GM23338 (cell line): ENCODE data around the gene PDE4B. TPM values are rescaled to one million over a fixed set of nuclear protein-coding genes. Genes with fewer than 3 reads are reported as not detected.

ENCODE experiments used
- ATAC-seq: fragments of 200-7000 bp; cut with Tn5 transposase; 3 replicates; pipeline ENCODE4 v1.9.1; 2020
- DNase-seq: peaks from one replicate; pipeline ENCODE4 v3.0.0-alpha.2; 2015; ENCODE audit warnings: low spot score
- H2AFZ ChIP-seq: fragments of 200-600 bp; sonication (generic); 2 replicates; pipeline ENCODE4 v1.8.0; 2016; ENCODE audit warnings: antibody characterized with exemption, mild to moderate bottlenecking, moderate library complexity
- H3F3A ChIP-seq: fragments of 200-600 bp; sonication (generic); replicated peaks from 2 replicates; pipeline ENCODE4 v1.8.0; 2017; ENCODE audit warnings: antibody characterized with exemption, mixed run types, low read depth
- H3K27ac ChIP-seq: fragments of 200-600 bp; sonication (generic); 2 replicates; pipeline ENCODE4 v1.6.1; 2016; ENCODE audit warnings: low read depth
- H3K27me3 ChIP-seq: fragments of 200-600 bp; sonication (generic); 2 replicates; pipeline ENCODE4 v1.8.0; 2016; ENCODE audit warnings: mild to moderate bottlenecking, mixed run types, moderate library complexity; ENCODE audit not compliant: insufficient read depth
- H3K36me3 ChIP-seq: fragments of 200-600 bp; sonication (generic); 2 replicates; pipeline ENCODE4 v1.8.0; 2016; ENCODE audit warnings: mild to moderate bottlenecking; ENCODE audit not compliant: insufficient read depth
- H3K4me1 ChIP-seq: fragments of 200-600 bp; sonication (generic); 2 replicates; pipeline ENCODE4 v1.8.0; 2016; ENCODE audit warnings: mild to moderate bottlenecking, moderate library complexity; ENCODE audit not compliant: insufficient read depth
- H3K4me2 ChIP-seq: fragments of 200-600 bp; sonication (generic); 2 replicates; pipeline ENCODE4 v1.7.1; 2017; ENCODE audit warnings: mixed run types
- H3K4me3 ChIP-seq: fragments of 200-600 bp; sonication (generic); 2 replicates; pipeline ENCODE4 v1.6.1; 2016; ENCODE audit warnings: mixed run types
- H3K79me2 ChIP-seq: fragments of 200-600 bp; sonication (generic); replicated peaks from 2 replicates; pipeline ENCODE4 v1.8.0; 2017; ENCODE audit warnings: mild to moderate bottlenecking; ENCODE audit not compliant: insufficient read depth
- H3K9me2 ChIP-seq: fragments of 200-600 bp; sonication (generic); 2 replicates; pipeline ENCODE4 v1.8.0; 2017; ENCODE audit not compliant: insufficient read depth
- H4K20me1 ChIP-seq: fragments of 200-600 bp; sonication (generic); replicated peaks from 2 replicates; pipeline ENCODE4 v1.8.0; 2017; ENCODE audit warnings: mild to moderate bottlenecking; ENCODE audit not compliant: insufficient read depth
- H3K27ac Mint-ChIP-seq: 2 replicates; pipeline ENCODE4 v1.8.0; 2020; ENCODE audit warnings: inconsistent platforms, mild to moderate bottlenecking, moderate library complexity, mixed read lengths
- H3K27me3 Mint-ChIP-seq: 3 replicates; pipeline ENCODE4 v1.8.0; 2022; ENCODE audit warnings: low read depth, mild to moderate bottlenecking, moderate library complexity, mixed read lengths, inconsistent platforms; ENCODE audit not compliant: insufficient read depth, poor library complexity
- H3K36me3 Mint-ChIP-seq: 3 replicates; pipeline ENCODE4 v1.8.0; 2021; ENCODE audit warnings: low read depth, mild to moderate bottlenecking, inconsistent platforms, moderate library complexity, mixed read lengths
- H3K4me1 Mint-ChIP-seq: 3 replicates; pipeline ENCODE4 v1.8.0; 2020; ENCODE audit warnings: mild to moderate bottlenecking, inconsistent platforms, mixed read lengths
- H3K4me3 Mint-ChIP-seq: 3 replicates; pipeline ENCODE4 v1.8.0; 2021; ENCODE audit warnings: moderate library complexity, mild to moderate bottlenecking, inconsistent platforms, mixed read lengths
- H3K9me3 Mint-ChIP-seq: 3 replicates; pipeline ENCODE4 v1.8.0; 2020; ENCODE audit warnings: moderate library complexity, mild to moderate bottlenecking, inconsistent platforms, mixed read lengths
- EZH2 ChIP-seq: fragments of 200-600 bp; sonication (generic); IDR thresholded peaks from one replicate; pipeline ENCODE4 v1.8.0; 2017; ENCODE audit warnings: antibody characterized with exemption, mild to moderate bottlenecking, low read depth; ENCODE audit not compliant: unreplicated experiment
- EZH2phosphoT487 ChIP-seq: fragments of 200-600 bp; sonication (generic); IDR thresholded peaks from one replicate; pipeline ENCODE4 v1.8.1; 2018; ENCODE audit warnings: antibody characterized with exemption; ENCODE audit not compliant: unreplicated experiment
- JUNB ChIP-seq: IDR thresholded peaks from one replicate; pipeline ENCODE4 v1.6.1; 2016; ENCODE audit warnings: antibody characterized with exemption; ENCODE audit not compliant: unreplicated experiment
- NANOG ChIP-seq: IDR thresholded peaks from 2 replicates; pipeline ENCODE4 v1.6.1; 2016; ENCODE audit warnings: antibody characterized with exemption, borderline replicate concordance
- POLR2AphosphoS5 ChIP-seq: IDR thresholded peaks from 2 replicates; pipeline ENCODE4 v1.6.1; 2016; ENCODE audit warnings: antibody characterized with exemption, low read depth
- STAT1 ChIP-seq: IDR thresholded peaks from one replicate; pipeline ENCODE4 v1.6.1; 2016; ENCODE audit warnings: antibody characterized with exemption; ENCODE audit not compliant: unreplicated experiment
- polyA plus RNA-seq: library from polyadenylated mRNA; unstranded; fragments of >200 nt; fragmentation: Nextera tagmentation; extraction: Ambion mirVana; gene quantifications from 2 replicates; pipeline ENCODE4 v1.2.1, GENCODE V29; 2016
- total RNA-seq: library from RNA; depleted of rRNA; stranded (reverse); fragments of >200 nt; shearing (Covaris generic); gene quantifications from 2 replicates; pipeline ENCODE4 v1.2.3, GENCODE V29; 2014
- TF ChIP-seq, protein P1 (sequence below): fragments of 250-450 bp; sonication (Bioruptor Pico); IDR thresholded peaks from 2 replicates; pipeline ENCODE4 v1.5.0; 2020; ENCODE audit warnings: mild to moderate bottlenecking, moderate library complexity
- TF ChIP-seq, protein P2 (sequence below): IDR thresholded peaks from 2 replicates; pipeline ENCODE4 v1.6.1; 2016; ENCODE audit warnings: antibody characterized with exemption

Gene PDE4B
- total and polyA plus RNA-seq, 2 experiments from 2014 or later: 14.0 to 25.6 TPM

DNA sequence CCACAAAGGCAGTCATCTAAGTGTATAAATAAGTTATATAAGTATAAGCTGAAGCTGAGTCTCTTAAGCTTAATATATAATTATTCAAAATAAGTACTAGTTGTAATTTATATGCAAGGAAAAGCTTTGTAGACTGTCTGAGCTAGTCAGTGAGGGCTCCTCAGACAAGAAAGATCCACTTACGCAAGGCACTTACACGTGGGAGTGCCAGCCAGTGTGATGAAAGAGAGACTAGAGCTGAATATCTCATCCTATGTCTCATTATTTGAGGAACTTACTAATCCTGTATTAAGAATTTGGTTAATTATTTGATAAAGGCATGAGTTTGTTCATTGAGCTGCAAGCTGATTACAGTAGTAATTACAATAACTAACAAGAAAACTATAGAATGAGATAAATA, 146.9 kb downstream of the PDE4B start (continued):
- TF ChIP-seq, protein P1, sequence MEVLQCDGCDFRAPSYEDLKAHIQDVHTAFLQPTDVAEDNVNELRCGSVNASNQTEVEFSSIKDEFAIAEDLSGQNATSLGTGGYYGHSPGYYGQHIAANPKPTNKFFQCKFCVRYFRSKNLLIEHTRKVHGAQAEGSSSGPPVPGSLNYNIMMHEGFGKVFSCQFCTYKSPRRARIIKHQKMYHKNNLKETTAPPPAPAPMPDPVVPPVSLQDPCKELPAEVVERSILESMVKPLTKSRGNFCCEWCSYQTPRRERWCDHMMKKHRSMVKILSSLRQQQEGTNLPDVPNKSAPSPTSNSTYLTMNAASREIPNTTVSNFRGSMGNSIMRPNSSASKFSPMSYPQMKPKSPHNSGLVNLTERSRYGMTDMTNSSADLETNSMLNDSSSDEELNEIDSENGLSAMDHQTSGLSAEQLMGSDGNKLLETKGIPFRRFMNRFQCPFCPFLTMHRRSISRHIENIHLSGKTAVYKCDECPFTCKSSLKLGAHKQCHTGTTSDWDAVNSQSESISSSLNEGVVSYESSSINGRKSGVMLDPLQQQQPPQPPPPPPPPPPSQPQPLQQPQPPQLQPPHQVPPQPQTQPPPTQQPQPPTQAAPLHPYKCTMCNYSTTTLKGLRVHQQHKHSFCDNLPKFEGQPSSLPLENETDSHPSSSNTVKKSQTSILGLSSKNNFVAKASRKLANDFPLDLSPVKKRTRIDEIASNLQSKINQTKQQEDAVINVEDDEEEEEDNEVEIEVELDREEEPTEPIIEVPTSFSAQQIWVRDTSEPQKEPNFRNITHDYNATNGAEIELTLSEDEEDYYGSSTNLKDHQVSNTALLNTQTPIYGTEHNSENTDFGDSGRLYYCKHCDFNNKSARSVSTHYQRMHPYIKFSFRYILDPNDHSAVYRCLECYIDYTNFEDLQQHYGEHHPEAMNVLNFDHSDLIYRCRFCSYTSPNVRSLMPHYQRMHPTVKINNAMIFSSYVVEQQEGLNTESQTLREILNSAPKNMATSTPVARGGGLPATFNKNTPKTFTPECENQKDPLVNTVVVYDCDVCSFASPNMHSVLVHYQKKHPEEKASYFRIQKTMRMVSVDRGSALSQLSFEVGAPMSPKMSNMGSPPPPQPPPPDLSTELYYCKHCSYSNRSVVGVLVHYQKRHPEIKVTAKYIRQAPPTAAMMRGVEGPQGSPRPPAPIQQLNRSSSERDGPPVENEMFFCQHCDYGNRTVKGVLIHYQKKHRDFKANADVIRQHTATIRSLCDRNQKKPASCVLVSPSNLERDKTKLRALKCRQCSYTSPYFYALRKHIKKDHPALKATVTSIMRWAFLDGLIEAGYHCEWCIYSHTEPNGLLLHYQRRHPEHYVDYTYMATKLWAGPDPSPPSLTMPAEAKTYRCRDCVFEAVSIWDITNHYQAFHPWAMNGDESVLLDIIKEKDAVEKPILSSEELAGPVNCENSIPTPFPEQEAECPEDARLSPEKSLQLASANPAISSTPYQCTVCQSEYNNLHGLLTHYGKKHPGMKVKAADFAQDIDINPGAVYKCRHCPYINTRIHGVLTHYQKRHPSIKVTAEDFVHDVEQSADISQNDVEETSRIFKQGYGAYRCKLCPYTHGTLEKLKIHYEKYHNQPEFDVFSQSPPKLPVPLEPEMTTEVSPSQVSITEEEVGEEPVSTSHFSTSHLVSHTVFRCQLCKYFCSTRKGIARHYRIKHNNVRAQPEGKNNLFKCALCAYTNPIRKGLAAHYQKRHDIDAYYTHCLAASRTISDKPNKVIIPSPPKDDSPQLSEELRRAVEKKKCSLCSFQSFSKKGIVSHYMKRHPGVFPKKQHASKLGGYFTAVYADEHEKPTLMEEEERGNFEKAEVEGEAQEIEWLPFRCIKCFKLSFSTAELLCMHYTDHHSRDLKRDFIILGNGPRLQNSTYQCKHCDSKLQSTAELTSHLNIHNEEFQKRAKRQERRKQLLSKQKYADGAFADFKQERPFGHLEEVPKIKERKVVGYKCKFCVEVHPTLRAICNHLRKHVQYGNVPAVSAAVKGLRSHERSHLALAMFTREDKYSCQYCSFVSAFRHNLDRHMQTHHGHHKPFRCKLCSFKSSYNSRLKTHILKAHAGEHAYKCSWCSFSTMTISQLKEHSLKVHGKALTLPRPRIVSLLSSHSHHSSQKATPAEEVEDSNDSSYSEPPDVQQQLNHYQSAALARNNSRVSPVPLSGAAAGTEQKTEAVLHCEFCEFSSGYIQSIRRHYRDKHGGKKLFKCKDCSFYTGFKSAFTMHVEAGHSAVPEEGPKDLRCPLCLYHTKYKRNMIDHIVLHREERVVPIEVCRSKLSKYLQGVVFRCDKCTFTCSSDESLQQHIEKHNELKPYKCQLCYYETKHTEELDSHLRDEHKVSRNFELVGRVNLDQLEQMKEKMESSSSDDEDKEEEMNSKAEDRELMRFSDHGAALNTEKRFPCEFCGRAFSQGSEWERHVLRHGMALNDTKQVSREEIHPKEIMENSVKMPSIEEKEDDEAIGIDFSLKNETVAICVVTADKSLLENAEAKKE: no peak

DNA sequence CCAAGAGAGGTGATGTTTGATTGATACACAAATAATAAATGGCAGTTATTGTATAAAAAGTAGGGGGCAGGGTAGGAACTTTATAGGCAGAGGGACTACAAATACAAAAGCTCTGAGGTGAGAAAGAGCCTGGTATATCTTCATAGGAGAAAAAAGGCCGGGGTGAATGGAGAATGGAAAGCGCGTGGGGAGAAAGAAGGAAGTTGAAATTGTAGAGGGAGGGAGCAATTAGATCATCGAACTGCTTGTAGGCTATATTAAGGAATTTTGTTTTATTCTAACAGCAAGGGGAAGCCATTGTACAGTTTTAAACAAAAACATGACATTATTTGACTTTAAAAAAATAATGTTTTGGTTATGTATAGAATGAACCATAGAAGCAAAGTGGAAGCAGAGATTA, 147.4 kb downstream of the PDE4B start:
- H3K9me2 ChIP-seq: no peaks in the 10 kb centered on the region; the same call in 1 of the 2 replicates
- DNase-seq (no peak), ATAC-seq (no peak)
- Mint-ChIP-seq H3K9me3 (no peaks in the 10 kb centered on the region), H3K4me3 (no peak overlapping the region), H3K36me3 (no peaks in the 10 kb centered on the region), H3K4me1 (no peaks in the 10 kb centered on the region), H3K27me3 (peaks cover 2% of the 10 kb centered on the region), H3K27ac (no peak overlapping the region)
- H3K27me3 ChIP-seq: no peaks in the 10 kb centered on the region
- H2AFZ ChIP-seq: no peak overlapping the region
- TF ChIP-seq EZH2phosphoT487: no peak
- TF ChIP-seq STAT1: no peak
- TF ChIP-seq, protein P1: no peak
- no peak for TF ChIP-seq JUNB
- TF ChIP-seq POLR2AphosphoS5: no peak
- no peak for TF ChIP-seq EZH2
- TF ChIP-seq, protein P2, sequence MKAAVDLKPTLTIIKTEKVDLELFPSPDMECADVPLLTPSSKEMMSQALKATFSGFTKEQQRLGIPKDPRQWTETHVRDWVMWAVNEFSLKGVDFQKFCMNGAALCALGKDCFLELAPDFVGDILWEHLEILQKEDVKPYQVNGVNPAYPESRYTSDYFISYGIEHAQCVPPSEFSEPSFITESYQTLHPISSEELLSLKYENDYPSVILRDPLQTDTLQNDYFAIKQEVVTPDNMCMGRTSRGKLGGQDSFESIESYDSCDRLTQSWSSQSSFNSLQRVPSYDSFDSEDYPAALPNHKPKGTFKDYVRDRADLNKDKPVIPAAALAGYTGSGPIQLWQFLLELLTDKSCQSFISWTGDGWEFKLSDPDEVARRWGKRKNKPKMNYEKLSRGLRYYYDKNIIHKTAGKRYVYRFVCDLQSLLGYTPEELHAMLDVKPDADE: no peak
- no peak for TF ChIP-seq NANOG
- H3K36me3 ChIP-seq: no peaks in the 10 kb centered on the region
- H3F3A ChIP-seq: no peaks in the 10 kb centered on the region
- H3K4me1 ChIP-seq: no peaks in the 10 kb centered on the region
- no peak overlapping the region for H3K27ac ChIP-seq
- no peaks in the 10 kb centered on the region for H4K20me1 ChIP-seq
- no peak overlapping the region for H3K4me3 ChIP-seq
- no peaks in the 10 kb centered on the region for H3K79me2 ChIP-seq
- no peak overlapping the region for H3K4me2 ChIP-seq
